SK-N-SH treated with all-trans-retinoic acid at 6 μM for 48 hours (cell line): ENCODE data around the gene PER2.

ENCODE experiments used
- ATAC-seq: fragments of 200-7000 bp; cut with Tn5 transposase; 3 replicates; pipeline ENCODE4 v1.9.1; 2020; ENCODE audit warnings: mild to moderate bottlenecking, moderate library complexity
- ARNTL ChIP-seq: fragments of 450-650 bp; formaldehyde crosslinking; IDR thresholded peaks from 2 replicates; pipeline ENCODE4 v1.5.0; 2020; ENCODE audit warnings: low read depth, mild to moderate bottlenecking, moderate library complexity, borderline replicate concordance
- BACH2 ChIP-seq: fragments of 250-450 bp; sonication (Bioruptor Pico); IDR thresholded peaks from 2 replicates; pipeline ENCODE4 v1.9.0; 2021; ENCODE audit warnings: mild to moderate bottlenecking, borderline replicate concordance
- CREB5 ChIP-seq: fragments of 250-450 bp; sonication (Bioruptor Pico); IDR thresholded peaks from 2 replicates; pipeline ENCODE4 v1.5.1; 2020; ENCODE audit warnings: low read depth, mild to moderate bottlenecking, moderate library complexity
- CSDC2 ChIP-seq: fragments of 250-450 bp; sonication (Bioruptor Pico); IDR thresholded peaks from 2 replicates; pipeline ENCODE4 v1.5.0; 2020; ENCODE audit warnings: mild to moderate bottlenecking, moderate library complexity
- CSRNP3 ChIP-seq: fragments of 250-450 bp; sonication (Bioruptor Pico); IDR thresholded peaks from 2 replicates; pipeline ENCODE4 v1.5.1; 2021; ENCODE audit warnings: mild to moderate bottlenecking, moderate library complexity
- ESRRG ChIP-seq: fragments of 250-450 bp; sonication (Bioruptor Pico); IDR thresholded peaks from 2 replicates; pipeline ENCODE4 v1.6.1; 2021; ENCODE audit warnings: mild to moderate bottlenecking
- GLIS3 ChIP-seq: fragments of 250-450 bp; sonication (Bioruptor Pico); IDR thresholded peaks from 2 replicates; pipeline ENCODE4 v1.5.0; 2020; ENCODE audit warnings: mild to moderate bottlenecking, moderate library complexity
- ISL1 ChIP-seq: fragments of 250-450 bp; sonication (Bioruptor Pico); IDR thresholded peaks from 2 replicates; pipeline ENCODE4 v2.1.2; 2022; ENCODE audit warnings: mild to moderate bottlenecking, moderate library complexity
- PATZ1 ChIP-seq: fragments of 250-450 bp; sonication (Bioruptor Pico); IDR thresholded peaks from 2 replicates; pipeline ENCODE4 v1.8.0; 2020; ENCODE audit warnings: mild to moderate bottlenecking, moderate library complexity, borderline replicate concordance
- POU6F1 ChIP-seq: fragments of 250-450 bp; sonication (Bioruptor Pico); IDR thresholded peaks from 2 replicates; pipeline ENCODE4 v1.8.0; 2021; ENCODE audit warnings: low read depth, mild to moderate bottlenecking, moderate library complexity, borderline replicate concordance
- RARB ChIP-seq: fragments of 250-450 bp; sonication (Bioruptor Pico); IDR thresholded peaks from 2 replicates; pipeline ENCODE4 v1.8.0; 2021; ENCODE audit warnings: mild to moderate bottlenecking, moderate library complexity
- SNAI2 ChIP-seq: fragments of 250-450 bp; sonication (Bioruptor Pico); IDR thresholded peaks from 2 replicates; pipeline ENCODE4 v1.5.0; 2020; ENCODE audit warnings: mild to moderate bottlenecking, moderate library complexity
- TCF4 ChIP-seq: fragments of 250-450 bp; sonication (Bioruptor Pico); IDR thresholded peaks from 2 replicates; pipeline ENCODE4 v1.8.0; 2021; ENCODE audit warnings: mild to moderate bottlenecking, moderate library complexity, borderline replicate concordance
- TOX ChIP-seq: fragments of 250-450 bp; sonication (Bioruptor Pico); IDR thresholded peaks from 2 replicates; pipeline ENCODE4 v1.8.0; 2021; ENCODE audit warnings: mild to moderate bottlenecking, moderate library complexity, borderline replicate concordance
- TSHZ2 ChIP-seq: fragments of 250-450 bp; sonication (Bioruptor Pico); IDR thresholded peaks from 2 replicates; pipeline ENCODE4 v1.5.0; 2020; ENCODE audit warnings: mild to moderate bottlenecking, moderate library complexity
- ZC3H10 ChIP-seq: fragments of 250-450 bp; sonication (Bioruptor Pico); IDR thresholded peaks from 2 replicates; pipeline ENCODE4 v1.5.1; 2021; ENCODE audit warnings: mild to moderate bottlenecking, moderate library complexity
- ZFP3 ChIP-seq: fragments of 250-450 bp; sonication (Bioruptor Pico); IDR thresholded peaks from 2 replicates; pipeline ENCODE4 v1.5.0; 2020; ENCODE audit warnings: mild to moderate bottlenecking, moderate library complexity
- ZFP30 ChIP-seq: fragments of 450-650 bp; formaldehyde crosslinking; IDR thresholded peaks from 2 replicates; pipeline ENCODE4 v1.5.0; 2022; ENCODE audit warnings: mild to moderate bottlenecking, moderate library complexity
- ZNF565 ChIP-seq: fragments of 450-650 bp; formaldehyde crosslinking; conservative IDR thresholded peaks from 2 replicates; pipeline ENCODE4 v1.5.0; 2020; ENCODE audit warnings: low read depth, mild to moderate bottlenecking, moderate library complexity
- ZNF70 ChIP-seq: fragments of 450-650 bp; formaldehyde crosslinking; IDR thresholded peaks from 2 replicates; pipeline ENCODE4 v1.5.0; 2020; ENCODE audit warnings: mild to moderate bottlenecking, moderate library complexity
- ZNF8 ChIP-seq: fragments of 450-650 bp; formaldehyde crosslinking; IDR thresholded peaks from 2 replicates; pipeline ENCODE4 v1.5.0; 2020; ENCODE audit warnings: mild to moderate bottlenecking, moderate library complexity

Gene PER2

GRCh38 chr2:238286987-238287736 lies 1.2 kb downstream of the PER2 start:
- ATAC-seq, result no peak
- TF ChIP-seq CSDC2 (CRISPR knock-in tag), result no peak
- TF ChIP-seq POU6F1 (CRISPR knock-in tag), result no peak
- no peak for TF ChIP-seq ZFP3 (CRISPR knock-in tag)
- no peak for TF ChIP-seq ESRRG (CRISPR knock-in tag)
- no peak for TF ChIP-seq PATZ1 (CRISPR knock-in tag)
- no peak for TF ChIP-seq ZFP30 (CRISPR knock-in tag)
- no peak for TF ChIP-seq TCF4 (CRISPR knock-in tag)
- no peak for TF ChIP-seq ZNF565 (CRISPR knock-in tag)
- TF ChIP-seq ZNF70 (CRISPR knock-in tag), result no peak
- no peak for TF ChIP-seq TOX (CRISPR knock-in tag)
- no peak for TF ChIP-seq ZNF8 (CRISPR knock-in tag)
- no peak for TF ChIP-seq CREB5 (CRISPR knock-in tag)
- no peak for TF ChIP-seq TSHZ2
- TF ChIP-seq SNAI2 (CRISPR knock-in tag), result no peak
- TF ChIP-seq GLIS3 (CRISPR knock-in tag), result no peak
- no peak for TF ChIP-seq ZC3H10

- TF ChIP-seq ISL1 (CRISPR knock-in tag) (no peak), GLIS3 (CRISPR knock-in tag) (no peak), TCF4 (CRISPR knock-in tag) (no peak), PATZ1 (CRISPR knock-in tag) (no peak), ZC3H10 (no peak), ZFP30 (CRISPR knock-in tag) (no peak), ZNF70 (CRISPR knock-in tag) (no peak), TOX (CRISPR knock-in tag) (no peak), ESRRG (CRISPR knock-in tag) (no peak), ARNTL (no peak), BACH2 (CRISPR knock-in tag) (no peak), ZNF565 (CRISPR knock-in tag) (no peak), POU6F1 (CRISPR knock-in tag) (no peak), ZNF8 (CRISPR knock-in tag) (no peak), SNAI2 (CRISPR knock-in tag) (no peak), CSDC2 (CRISPR knock-in tag) (no peak), ZFP3 (CRISPR knock-in tag) (no peak), CSRNP3 (CRISPR knock-in tag) (no peak), RARB (CRISPR knock-in tag) (no peak)
- TF ChIP-seq, all 23 proteins: peak for 0
- ATAC-seq, result no peak
Measured at GRCh38 chr2:238286551-238286950, 1.9 kb downstream of the PER2 start.
